ENCODE measurements around the gene STK40. TPM values are rescaled to one million over a fixed set of nuclear protein-coding genes. Genes with fewer than 3 reads are reported as not detected.

Gene STK40
- total and polyA plus RNA-seq, 9 of the 15 experiments (the other 6 are each of a cell fraction or from before 2014, with no cell fraction given), result 0.69 to 94.3 (median 39.1) TPM

DNA sequence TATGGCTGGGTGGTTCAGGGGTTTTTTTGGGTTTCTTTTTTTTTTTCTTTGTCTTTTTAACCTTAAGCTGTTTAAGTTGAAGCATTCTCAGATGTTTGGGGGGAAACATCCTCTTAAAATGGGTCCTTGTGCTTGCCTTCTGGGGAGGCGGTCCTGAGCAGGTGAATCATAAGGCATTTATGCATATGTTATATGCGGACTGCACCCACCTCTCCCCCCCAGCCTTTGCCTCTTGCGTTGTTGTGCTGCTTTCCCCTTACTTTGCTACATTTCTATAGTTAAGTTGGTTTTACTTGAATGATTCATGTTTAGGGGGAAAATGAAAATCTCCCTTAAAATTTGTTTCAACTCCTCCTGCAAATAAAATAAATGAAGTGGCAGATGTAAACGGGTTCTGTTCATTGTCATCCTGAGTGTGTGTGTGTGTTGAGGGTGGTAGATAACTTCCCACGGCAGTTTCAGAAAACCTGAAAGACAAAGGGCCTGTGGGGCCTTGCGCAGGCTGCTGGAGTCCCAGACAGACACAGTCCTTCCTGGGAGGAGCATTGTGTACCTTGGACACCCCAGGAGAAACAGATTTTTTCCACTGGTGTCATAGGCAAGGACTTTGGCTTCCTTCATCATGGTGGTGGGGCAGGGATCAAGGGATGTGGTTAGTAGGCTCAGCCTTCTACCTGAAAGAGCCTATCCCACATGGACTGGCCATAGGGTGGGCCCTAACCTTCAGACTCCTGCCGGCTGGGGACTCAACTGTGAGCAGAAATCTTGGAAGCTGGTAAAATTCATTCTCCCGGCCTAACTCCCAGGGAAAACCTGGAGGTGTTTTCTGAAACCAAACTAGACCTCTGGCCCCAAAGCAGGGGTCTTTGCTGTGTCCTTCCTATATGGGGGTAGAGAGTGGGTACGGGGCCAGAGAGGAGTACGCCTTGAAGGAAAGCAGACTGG lies 80.5 kb downstream of the STK40 start:
- H3K36me3 ChIP-seq (ENCODE audit: control insufficient read depth, insufficient read depth, low read length), result peaks cover 49% of the 10 kb centered on the region
- H3K9me1 ChIP-seq (ENCODE audit: control insufficient read depth, insufficient read depth, low read length), result peaks cover 7% of the 10 kb centered on the region
- H4K20me1 ChIP-seq (replicated peaks; ENCODE audit: control insufficient read depth, insufficient read depth, low read length), result no peaks in the 10 kb centered on the region; the same call in 1 of the 2 replicates
- no peak for DNase-seq (ENCODE audit: extremely low read depth in 1 of 4, low spot score in 3 of 4)
- no peaks in the 10 kb centered on the region for H3K9me3 ChIP-seq (replicated peaks; ENCODE audit: control insufficient read depth, insufficient read depth, low read depth, low read length)
- no peaks in the 10 kb centered on the region for H3K27me3 ChIP-seq (ENCODE audit: control insufficient read depth in 2 of 2, insufficient read depth in 2 of 2, low read length in 2 of 2)
- ChIA-PET CTCF (ENCODE audit: low intra/inter-chr PET ratio) (no interaction called here), POLR2A (interaction anchor here (0.6 to 1.5 kb wide), 6 partner anchors 9 to 83 kb away, joined by 3 to 4 read pairs (median 3); no protein-coding TSS in a partner anchor)
- peaks cover 4 to 23% of the 10 kb centered on the region in 2 experiments; a peak in 3 of 5 replicates for H3K4me1 ChIP-seq (replicated peaks in 1 of 2; ENCODE audit: control insufficient read depth in 2 of 2, insufficient read depth in 2 of 2, low read length in 2 of 2)
- no TSS peak for BruUV-seq (replicated peaks)
- peak overlapping the region; percentile 50; the same call in 2 of the 3 replicates for H3K27ac ChIP-seq (ENCODE audit: extremely low read depth, low read depth, low read length)
- 88% methylated on average over 9 of the region's 10 CpGs for WGBS (ENCODE audit: insufficient coverage, low coverage, missing lambda C conversion rate)
- H3K4me3 ChIP-seq, result no peak overlapping the region
- intact Hi-C loops (cut with micrococcal nuclease), result no loop called here
- H3K79me2 ChIP-seq (ENCODE audit: control insufficient read depth, insufficient read depth, low read length), result no peaks in the 10 kb centered on the region
- peak; percentile 48 for FAIRE-seq
- in situ Hi-C loops (cut with MboI), result no loop called here
- H3K4me2 ChIP-seq (ENCODE audit: insufficient read depth, low read length), result no peak overlapping the region
- no peak overlapping the region for H2AFZ ChIP-seq (ENCODE audit: low read depth, low read length)
- TF ChIP-seq ZNF12 (CRISPR knock-in tag; IDR thresholded peaks at IDR 0.05), result 0 out of 2 replicates have a peak, but pooled peaks have one; percentile 43
- TF ChIP-seq SIN3A (IDR thresholded peaks at IDR 0.05; ENCODE audit: borderline replicate concordance in 2 of 2, control insufficient read depth in 1 of 2, low read depth in 2 of 2, low read length in 2 of 2), result 0 out of 4 replicates have a peak, but pooled peaks of 1 of the 2 experiments have one; percentile 10
- TF ChIP-seq POLR2AphosphoS5 (IDR thresholded peaks at IDR 0.05; ENCODE audit: control insufficient read depth, insufficient read depth, low read depth, low read length), result peak; percentile 28; the same call in 1 of the 2 replicates
- TF ChIP-seq MLX (CRISPR knock-in tag; conservative IDR thresholded peaks at IDR 0.05), result no peak
- TF ChIP-seq, protein P1, sequence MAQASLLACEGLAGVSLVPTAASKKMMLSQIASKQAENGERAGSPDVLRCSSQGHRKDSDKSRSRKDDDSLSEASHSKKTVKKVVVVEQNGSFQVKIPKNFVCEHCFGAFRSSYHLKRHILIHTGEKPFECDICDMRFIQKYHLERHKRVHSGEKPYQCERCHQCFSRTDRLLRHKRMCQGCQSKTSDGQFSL (CRISPR knock-in tag; IDR thresholded peaks at IDR 0.05), result no peak
- TF ChIP-seq, protein P1 (tag; IDR thresholded peaks at IDR 0.05), result no peak
- ATAC-seq, result no peak
- H3K9ac ChIP-seq (ENCODE audit: insufficient read depth in 1 of 2, low read depth in 2 of 2, low read length in 2 of 2), result peak overlapping the region in 1 of 2 experiments; percentile 82; a peak in 1 of 4 replicates
